Aorta (tissue), 5 donors: ENCODE results near the gene PLD5. TPM values are rescaled to one million over a fixed set of nuclear protein-coding genes. Genes with fewer than 3 reads are reported as not detected.
"Not testable (repeated sequence)": the region's sequence is repeated elsewhere in the genome, so short reads cannot be mapped to it uniquely, and the experiment has no call there.

Source experiments
- ATAC-seq: fragments of 200-7000 bp; cut with Tn5 transposase; one replicate; pipeline ENCODE4 v1.9.1; 2022; ENCODE audit warnings: moderate library complexity; ENCODE audit not compliant: low FRiP score
- DNase-seq, 2 donors: peaks; one replicate each; pipeline ENCODE4 v3.0.0-alpha.2; 2020
- H3K27ac ChIP-seq, 2 donors: one replicate each; pipeline ENCODE4 v1.5.1; 2013; ENCODE audit warnings: low read length in 2 of 2, mild to moderate bottlenecking in 2 of 2, moderate library complexity in 2 of 2, control low read depth in 1 of 2, inconsistent platforms in 1 of 2, low read depth in 1 of 2
- H3K27me3 ChIP-seq, 2 donors: one replicate each; pipeline ENCODE4 v1.6.1; 2013; ENCODE audit warnings: control low read depth in 1 of 2, low read length in 1 of 2, mild to moderate bottlenecking in 1 of 2, moderate library complexity in 1 of 2; ENCODE audit not compliant: insufficient read depth in 2 of 2, control insufficient read depth in 1 of 2
- H3K36me3 ChIP-seq, 2 donors: one replicate each; pipeline ENCODE4 v1.6.1; 2013; ENCODE audit warnings: control low read depth in 1 of 2, low read length in 1 of 2, mild to moderate bottlenecking in 1 of 2; ENCODE audit not compliant: insufficient read depth in 2 of 2, control insufficient read depth in 1 of 2
- H3K4me1 ChIP-seq, 2 donors: one replicate each; pipeline ENCODE4 v1.6.1; 2013; ENCODE audit warnings: low read length in 2 of 2, control low read depth in 1 of 2, mild to moderate bottlenecking in 1 of 2, moderate library complexity in 1 of 2; ENCODE audit not compliant: insufficient read depth in 2 of 2, control insufficient read depth in 1 of 2
- H3K4me3 ChIP-seq, 2 donors: one replicate each; pipeline ENCODE4 v1.5.1; 2013; ENCODE audit warnings: low read length in 2 of 2, control low read depth in 1 of 2, mild to moderate bottlenecking in 1 of 2
- H3K9me3 ChIP-seq: one replicate; pipeline ENCODE4 v1.6.1; 2013; ENCODE audit warnings: mild to moderate bottlenecking, low read length; ENCODE audit not compliant: control insufficient read depth
- WGBS, 2 donors: extraction: QIAGEN DNeasy Blood & Tissue Kit; methylation state at CpG; one replicate each; pipeline ENCODE4 v1.1.7; 2013; 5-methylcytosine and 5-hydroxymethylcytosine counted together
- intact Hi-C, 2 donors: fragments of 100-400 bp; cut with DNase I; formaldehyde crosslinking; loops; one replicate each; pipeline versions ENCODE4 v1.14.2 to v1.15.0; 2022
- polyA plus RNA-seq, 2 donors: library from polyadenylated mRNA; stranded (reverse); fragments of 200-250 nt; gene quantifications; one replicate each; pipeline ENCODE4 v1.2.3, GENCODE V29; 2013
- total RNA-seq, 2 donors: library from RNA; stranded (reverse); fragmentation: NEBNext Ultra II Directional; extraction: Animal tissue kit (Norgen Biotek cat#: 25700); gene quantifications; one replicate each; pipeline ENCODE4 v1.2.1, GENCODE V29; 2021
- donor health status: healthy with polysubstance abuse.
- donor health status: Bipolar disorder and iron deficiency.
- donor health status: DM: no; HTN: no; CAD: no.
- donor health status: DM: no; HTN: no; CAD: no.
- donor health status: DM: yes; HTN: yes; CAD: no.

Gene PLD5
- total and polyA plus RNA-seq, 4 donors, result 4.5 to 18.1 (median 10.1) TPM

- intact Hi-C loops, result no loop called here
- 86 to 88% methylated on average over 10 of the region's 10 CpGs for WGBS, 2 donors
- DNase-seq, result no peak
These were observed 206.4 kb downstream of the PLD5 start for GRCh38 chr1:242318140-242318539.

GRCh38 chr1:242314865-242315264, 209.6 kb downstream of the PLD5 start:
- intact Hi-C loops, H3K27me3 ChIP-seq, ATAC-seq, H3K27ac ChIP-seq, H3K4me1 ChIP-seq, H3K4me3 ChIP-seq, H3K36me3 ChIP-seq, DNase-seq, H3K9me3 ChIP-seq: not testable (repeated sequence)
- 93 to 94% methylated on average over 1 of the region's 1 CpG for WGBS, 2 donors

More at GRCh38 chr1:242318140-242318539, 206.4 kb downstream of the PLD5 start:
- Histone ChIP-seq H3K27ac (no peak overlapping the region), H3K36me3 (peaks cover 0 to 3% of the 10 kb centered on the region in 2 donors), H3K27me3 (no peaks in the 10 kb centered on the region), H3K4me3 (no peak overlapping the region), H3K9me3 (no peaks in the 10 kb centered on the region), H3K4me1 (no peaks in the 10 kb centered on the region)
- ATAC-seq, result no peak

- H3K9me3 ChIP-seq, ATAC-seq, H3K4me1 ChIP-seq, H3K27me3 ChIP-seq, H3K27ac ChIP-seq, H3K4me3 ChIP-seq, DNase-seq, intact Hi-C loops, H3K36me3 ChIP-seq: not testable (repeated sequence)
- 63 to 69% methylated on average over 3 of the region's 3 CpGs for WGBS, 2 donors
These were observed 210.3 kb downstream of the PLD5 start for GRCh38 chr1:242314085-242314649.

GRCh38 chr1:242308681-242309080, 215.8 kb downstream of the PLD5 start:
- ATAC-seq, intact Hi-C loops, H3K36me3 ChIP-seq, H3K4me3 ChIP-seq, DNase-seq, H3K9me3 ChIP-seq, H3K4me1 ChIP-seq, H3K27ac ChIP-seq, H3K27me3 ChIP-seq: not testable (repeated sequence)
- WGBS, 2 donors, result 56 to 60% methylated on average over 6 of the region's 7 CpGs

- H3K36me3 ChIP-seq, H3K4me3 ChIP-seq, H3K27ac ChIP-seq, H3K4me1 ChIP-seq, H3K27me3 ChIP-seq, H3K9me3 ChIP-seq, intact Hi-C loops, ATAC-seq, DNase-seq: not testable (repeated sequence)
- whole genome bisulfite sequencing, 2 donors, result 95 to 100% methylated on average over 1 of the region's 1 CpG
These were observed 230.7 kb downstream of the PLD5 start for GRCh38 chr1:242293781-242294180.

GRCh38 chr1:242288067-242288466, 236.4 kb downstream of the PLD5 start:
- WGBS, 2 donors, result 49 to 82% methylated on average over 3 of the region's 3 CpGs
- H3K27me3 ChIP-seq, H3K36me3 ChIP-seq, intact Hi-C loops, DNase-seq, H3K4me1 ChIP-seq, ATAC-seq, H3K9me3 ChIP-seq, H3K27ac ChIP-seq, H3K4me3 ChIP-seq: not testable (repeated sequence)

- intact Hi-C loops, result not testable (repeated sequence)
These were observed 241.6 kb downstream of the PLD5 start for GRCh38 chr1:242282758-242283485.

GRCh38 chr1:242278406-242278805, 246.1 kb downstream of the PLD5 start:
- H3K9me3 ChIP-seq, H3K36me3 ChIP-seq, H3K27me3 ChIP-seq, ATAC-seq, intact Hi-C loops, DNase-seq, H3K27ac ChIP-seq, H3K4me3 ChIP-seq, H3K4me1 ChIP-seq: not testable (repeated sequence)
- WGBS, 2 donors, result 71 to 85% methylated on average over 3 of the region's 3 CpGs

More at GRCh38 chr1:242282758-242283485, 241.6 kb downstream of the PLD5 start:
- not testable (repeated sequence) for H3K27me3 ChIP-seq, ATAC-seq, H3K4me1 ChIP-seq, DNase-seq, H3K27ac ChIP-seq, H3K4me3 ChIP-seq, H3K9me3 ChIP-seq, H3K36me3 ChIP-seq
- 66 to 72% methylated on average over 5 of the region's 5 CpGs for WGBS, 2 donors

GRCh38 chr1:242276769-242277168, 247.7 kb downstream of the PLD5 start:
- intact Hi-C loops, H3K27ac ChIP-seq, H3K4me1 ChIP-seq, H3K27me3 ChIP-seq, DNase-seq, H3K9me3 ChIP-seq, ATAC-seq, H3K36me3 ChIP-seq, H3K4me3 ChIP-seq: not testable (repeated sequence)
- 89 to 91% methylated on average over 6 of the region's 6 CpGs for WGBS, 2 donors
